Measurements from ENCODE around the gene C17orf114.

C17orf114 gene

GRCh38 chr17:4766201-4766600 is 35.9 kb downstream of the C17orf114 start:
- Histone ChIP-seq H3K36me3 (replicated peaks in 1 of 2) (no peaks in the 10 kb centered on the region), H3K4me3 (no peak overlapping the region), H3K4me1 (replicated peaks in 1 of 2) (no peaks in the 10 kb centered on the region), H3K27me3 (no peaks in the 10 kb centered on the region), H3K27ac (peak overlapping the region in 4 of 5 donors; percentile 55 to 80 (median 66)), H3K9me3 (replicated peaks in 1 of 3) (no peaks in the 10 kb centered on the region)
- WGBS, 4 donors = 65 to 77% (median 71%) methylated on average over 3 of the region's 3 CpGs
- peak in 1 of 7 donors; percentile 51 for DNase-seq
- TF ChIP-seq CTCF (IDR thresholded peaks at IDR 0.05) (no peak), POLR2A (IDR thresholded peaks at IDR 0.05) (no peak)
- intact Hi-C loops (cut with DNase I) = no loop called here

DNA sequence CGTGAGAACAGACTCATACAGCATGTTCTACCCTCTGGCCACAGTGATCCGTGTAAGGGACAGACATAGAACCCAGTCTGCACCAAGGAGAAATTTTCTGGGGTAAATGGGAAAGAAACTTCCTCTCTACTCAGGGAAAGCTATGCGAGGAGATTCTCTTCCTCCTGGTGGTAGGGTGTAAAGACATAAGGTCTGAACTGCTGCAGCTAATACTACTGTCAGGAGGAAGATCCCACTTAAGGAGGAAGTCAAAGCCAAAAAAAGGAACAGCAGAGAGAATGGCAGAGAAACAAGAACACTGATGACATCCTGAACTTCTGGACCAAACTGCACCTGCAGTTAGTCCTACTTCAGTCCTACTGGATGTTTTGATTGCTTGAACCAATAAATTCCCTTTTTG is 37.5 kb downstream of the C17orf114 start:
- intact Hi-C loops (cut with DNase I) = no loop called here
- no peaks in the 10 kb centered on the region for H3K9me3 ChIP-seq (replicated peaks in 1 of 3)
- DNase-seq = no peak
- H3K4me1 ChIP-seq (replicated peaks in 1 of 2) = no peaks in the 10 kb centered on the region
- H3K4me3 ChIP-seq = no peak overlapping the region
- 44 to 76% (median 61%) methylated on average over 3 of the region's 3 CpGs for WGBS, 4 donors
- H3K36me3 ChIP-seq (replicated peaks in 1 of 2) = no peaks in the 10 kb centered on the region
- TF ChIP-seq POLR2A (IDR thresholded peaks at IDR 0.05) (no peak), CTCF (IDR thresholded peaks at IDR 0.05) (peak in 1 of 6 experiments; percentile 20)
- H3K27me3 ChIP-seq = no peaks in the 10 kb centered on the region
- peak overlapping the region in 2 of 5 donors; percentile 52 to 80 for H3K27ac ChIP-seq

GRCh38 chr17:4759776-4760236 is 42.3 kb downstream of the C17orf114 start:
- intact Hi-C loops (cut with DNase I) = no loop called here
- H3K9me3 ChIP-seq (replicated peaks in 1 of 3) = no peaks in the 10 kb centered on the region
- H3K4me1 ChIP-seq (replicated peaks in 1 of 2) = no peaks in the 10 kb centered on the region
- WGBS, 4 donors = 53 to 76% (median 62%) methylated on average over 10 of the region's 10 CpGs
- H3K36me3 ChIP-seq (replicated peaks in 1 of 2) = no peaks in the 10 kb centered on the region
- TF ChIP-seq POLR2A (IDR thresholded peaks at IDR 0.05) (no peak), CTCF (IDR thresholded peaks at IDR 0.05) (no peak)
- no peak overlapping the region for H3K4me3 ChIP-seq
- H3K27ac ChIP-seq = no peak overlapping the region
- no peaks in the 10 kb centered on the region for H3K27me3 ChIP-seq
- DNase-seq = peak in 1 of 7 donors; percentile 17

- H3K36me3 ChIP-seq (replicated peaks in 1 of 2) = no peaks in the 10 kb centered on the region
- TF ChIP-seq CTCF (IDR thresholded peaks at IDR 0.05) (no peak), POLR2A (IDR thresholded peaks at IDR 0.05) (no peak)
- H3K4me1 ChIP-seq (replicated peaks in 1 of 2) = no peaks in the 10 kb centered on the region
- DNase-seq = no peak
- no peak overlapping the region for H3K4me3 ChIP-seq
- no peaks in the 10 kb centered on the region for H3K9me3 ChIP-seq (replicated peaks in 1 of 3)
- 73 to 88% (median 83%) methylated on average over 1 of the region's 1 CpG for WGBS, 4 donors
- intact Hi-C loops (cut with DNase I) = no loop called here
- no peaks in the 10 kb centered on the region for H3K27me3 ChIP-seq
- no peak overlapping the region for H3K27ac ChIP-seq
Measured at GRCh38 chr17:4753392-4753791, 48.7 kb downstream of the C17orf114 start.
